HG03575 (cell line): ENCODE results near the gene SMIM35.

Experiments used
- ATAC-seq: cut with Tn5 transposase; IDR thresholded peaks from one replicate; pipeline ENCODE4 v1.9.1; 2021; ENCODE audit not compliant: unreplicated experiment, insufficient number of reproducible peaks, low FRiP score; ENCODE audit errors: extremely low read depth

Gene SMIM35

DNA sequence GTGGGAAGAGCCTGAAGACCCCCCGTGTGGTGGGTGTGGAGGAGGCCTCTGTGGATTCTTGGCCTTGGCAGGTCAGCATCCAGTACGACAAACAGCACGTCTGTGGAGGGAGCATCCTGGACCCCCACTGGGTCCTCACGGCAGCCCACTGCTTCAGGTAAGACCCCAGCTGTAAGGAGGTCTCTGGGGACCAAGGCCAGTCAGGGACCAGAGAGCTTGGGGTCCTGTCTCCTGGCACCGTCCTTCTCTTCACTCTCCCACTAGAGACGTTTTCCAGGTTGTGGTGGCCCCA, 24.9 kb upstream of the SMIM35 start:
- no peak for ATAC-seq

DNA sequence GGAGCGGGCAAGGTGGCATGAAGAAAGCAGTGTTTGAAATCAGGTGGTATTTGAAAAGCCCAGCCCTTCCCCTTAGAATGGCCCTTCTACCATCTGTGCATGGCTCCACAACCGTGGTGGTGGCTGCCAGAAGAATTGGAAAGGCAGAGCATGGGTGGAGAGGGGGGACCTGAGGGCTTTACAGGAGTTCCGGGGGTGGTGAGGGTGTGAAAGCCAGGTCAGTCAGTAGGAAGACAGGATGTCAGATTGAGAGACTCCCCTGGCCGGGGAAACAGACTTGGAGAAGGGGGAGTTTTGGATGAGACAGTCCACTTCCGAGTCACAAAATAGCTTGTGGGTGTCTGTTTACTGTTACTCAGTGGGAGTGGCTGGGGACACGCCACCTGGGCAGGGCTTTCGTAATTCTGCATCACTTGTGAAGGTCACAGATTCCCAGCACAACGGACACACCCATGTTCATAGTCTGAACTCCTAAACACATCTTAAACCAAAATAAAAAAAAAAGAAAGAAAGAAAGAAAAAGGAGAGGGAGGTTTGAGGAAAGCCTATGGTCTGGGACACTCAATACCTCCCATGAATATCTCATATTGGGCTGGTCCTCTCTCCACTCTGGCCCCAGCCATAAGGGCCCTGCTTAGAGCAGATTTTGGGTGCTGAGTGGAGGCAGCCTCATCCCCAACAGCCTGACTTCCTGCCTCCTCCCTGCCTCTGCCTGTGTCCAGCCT, 24.4 kb upstream of the SMIM35 start:
- ATAC-seq = no peak

DNA sequence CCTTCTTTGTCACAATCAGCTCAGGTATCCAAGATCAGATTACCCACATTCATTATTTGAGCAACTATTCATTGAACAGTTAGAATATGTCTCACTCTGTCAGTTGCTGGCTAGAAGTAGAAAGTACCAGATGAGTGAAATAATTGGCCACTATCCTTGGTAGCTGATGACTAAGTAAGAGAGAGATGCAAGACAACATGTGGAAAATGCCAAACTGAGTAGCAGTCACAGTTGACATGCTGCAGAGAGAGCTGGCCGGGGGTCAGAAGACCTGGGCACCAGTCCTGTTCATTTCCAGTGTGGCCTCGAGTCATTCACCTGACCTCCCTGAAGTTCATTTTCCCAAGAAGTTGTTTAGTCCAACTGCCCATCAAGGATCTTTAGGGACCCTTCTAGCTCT, 22.5 kb upstream of the SMIM35 start:
- ATAC-seq = no peak

DNA sequence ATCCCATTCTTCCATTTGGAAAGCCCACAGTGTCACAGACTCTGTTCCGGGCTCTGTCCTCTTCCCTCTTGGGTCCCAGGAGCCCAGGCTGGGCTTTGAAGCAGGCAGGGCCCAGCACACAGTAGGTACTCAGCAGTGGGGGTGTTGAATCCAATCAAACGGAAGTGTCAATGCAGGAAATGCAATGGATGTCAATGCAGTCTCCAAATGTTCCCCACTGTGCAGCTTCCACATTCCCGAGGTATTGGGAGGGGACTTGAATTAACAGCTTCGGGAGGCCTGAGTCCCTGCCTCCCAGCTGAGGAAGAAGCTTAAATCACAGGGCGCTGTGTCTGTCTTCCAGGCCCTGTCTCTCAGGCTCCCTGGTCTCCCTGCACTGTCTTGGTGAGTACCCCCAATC, 21.8 kb upstream of the SMIM35 start:
- no peak for ATAC-seq

DNA sequence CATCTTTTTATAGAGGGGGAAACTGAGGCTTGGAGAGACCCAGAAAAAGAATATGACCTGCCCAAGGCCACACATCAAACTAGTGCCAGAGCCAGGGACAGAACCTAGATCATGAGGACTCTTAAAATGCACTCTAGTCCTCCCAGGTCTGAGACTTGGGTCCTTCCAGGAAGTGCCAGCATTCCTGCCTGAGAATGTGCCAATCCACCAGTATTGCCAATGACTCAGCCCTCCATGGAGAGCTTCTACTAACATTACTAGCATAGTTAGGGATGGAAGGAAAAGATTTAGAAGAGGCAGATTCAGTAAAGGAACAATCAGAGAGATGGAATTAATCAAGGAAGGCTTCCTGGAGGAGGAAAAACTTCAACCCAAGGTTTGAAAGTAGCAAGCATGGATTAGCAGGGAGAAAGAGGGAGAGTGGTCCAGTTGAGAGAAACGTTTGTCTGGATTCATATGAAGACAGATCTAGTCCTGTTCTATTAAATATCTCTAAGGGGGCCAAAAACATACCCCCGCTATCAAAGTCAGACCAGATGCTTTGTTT, 20.1 kb upstream of the SMIM35 start:
- ATAC-seq = no peak

DNA sequence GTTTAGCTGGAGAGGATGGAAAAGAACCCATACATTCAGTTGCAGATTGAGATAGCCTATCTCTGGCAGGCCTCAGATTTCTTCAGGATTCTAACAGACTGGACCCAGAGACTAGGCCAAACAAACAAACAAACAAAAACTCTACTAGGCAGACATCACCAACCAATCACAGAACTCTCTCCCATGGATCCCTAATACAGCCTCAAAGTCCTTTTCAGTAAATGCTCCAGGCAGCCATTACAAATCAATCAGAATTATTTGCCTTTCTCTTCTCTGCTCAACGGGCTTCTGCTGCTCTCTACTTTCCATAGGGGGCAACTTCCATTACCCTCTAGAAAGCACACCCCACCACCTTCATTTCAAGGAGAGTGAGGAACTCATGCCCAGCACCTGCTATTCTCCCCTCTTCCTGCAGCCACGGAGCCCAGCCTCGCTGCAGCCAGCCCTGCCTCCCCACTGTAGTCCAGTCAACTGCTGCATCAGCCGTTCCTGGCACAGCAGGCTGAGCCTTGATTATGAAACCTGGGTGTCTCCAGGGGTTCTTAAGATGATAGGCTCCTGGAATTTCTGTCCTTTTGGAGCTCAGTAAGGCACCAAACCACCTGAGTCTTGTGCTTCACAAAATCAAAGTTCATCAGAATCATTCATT, 19.0 kb upstream of the SMIM35 start:
- ATAC-seq = no peak

DNA sequence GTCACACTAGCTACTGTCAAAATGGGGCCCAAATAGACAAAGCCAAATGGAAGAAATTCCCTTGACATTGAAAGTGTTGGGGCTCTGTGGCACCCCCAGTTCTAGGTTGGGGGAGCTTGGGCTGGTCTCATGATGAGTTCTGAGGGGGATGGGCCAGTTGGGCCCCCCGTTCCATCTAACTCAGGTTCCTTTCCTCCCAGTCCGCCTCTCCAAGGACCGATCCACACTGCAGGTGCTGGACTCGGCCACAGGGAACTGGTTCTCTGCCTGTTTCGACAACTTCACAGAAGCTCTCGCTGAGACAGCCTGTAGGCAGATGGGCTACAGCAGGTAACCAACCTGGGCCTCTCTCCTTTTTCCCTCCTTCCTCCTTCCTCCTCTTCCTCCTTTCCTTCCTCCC, 17.7 kb upstream of the SMIM35 start:
- no peak for ATAC-seq

DNA sequence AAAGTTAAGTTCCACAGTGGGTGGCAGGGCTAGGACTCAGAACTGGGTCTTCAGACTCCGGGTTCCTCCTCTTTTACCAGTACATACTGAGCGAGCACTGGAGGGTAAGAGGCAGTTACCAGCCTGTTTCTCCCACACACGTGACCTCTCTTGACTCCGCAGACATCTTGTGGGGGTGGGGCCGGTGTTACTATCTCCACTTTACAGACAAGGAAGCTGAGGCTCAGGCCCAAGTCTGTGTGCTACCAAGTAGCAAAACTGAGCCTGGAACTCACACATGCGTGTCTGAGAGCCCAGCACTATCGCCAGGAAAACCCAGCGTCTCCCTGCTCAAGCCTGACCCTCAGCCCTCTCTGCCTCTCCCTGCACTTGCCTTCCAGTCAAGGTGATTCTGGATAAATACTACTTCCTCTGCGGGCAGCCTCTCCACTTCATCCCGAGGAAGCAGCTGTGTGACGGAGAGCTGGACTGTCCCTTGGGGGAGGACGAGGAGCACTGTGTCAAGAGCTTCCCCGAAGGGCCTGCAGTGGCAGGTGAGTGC, 16.0 kb upstream of the SMIM35 start:
- ATAC-seq = no peak

DNA sequence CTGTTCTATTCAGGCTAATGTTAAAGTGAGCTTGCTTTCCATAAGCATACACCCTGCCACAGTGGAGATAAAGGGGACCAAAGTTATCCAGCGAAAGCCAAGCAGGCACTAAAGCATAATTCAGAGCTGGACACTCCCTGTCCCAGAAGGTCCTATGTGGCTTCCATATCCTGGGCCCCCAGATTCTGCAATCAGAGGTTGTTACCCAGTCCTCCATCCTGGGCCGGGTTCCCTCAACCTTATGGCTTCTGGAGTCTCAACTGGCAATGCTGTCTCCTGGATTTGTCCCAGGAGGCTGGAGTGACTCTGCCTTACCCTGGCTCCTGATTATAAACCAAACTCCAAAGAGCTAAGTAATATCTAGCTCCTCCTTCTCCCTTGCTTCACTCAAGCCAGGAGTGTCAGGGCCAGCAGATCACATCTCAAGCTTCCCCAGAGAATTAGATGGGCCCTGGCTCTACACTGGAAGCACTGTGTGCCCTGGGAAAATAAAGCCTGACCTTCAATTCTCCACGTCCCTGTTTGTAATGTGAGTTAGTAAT, 14.0 kb upstream of the SMIM35 start:
- no peak for ATAC-seq

DNA sequence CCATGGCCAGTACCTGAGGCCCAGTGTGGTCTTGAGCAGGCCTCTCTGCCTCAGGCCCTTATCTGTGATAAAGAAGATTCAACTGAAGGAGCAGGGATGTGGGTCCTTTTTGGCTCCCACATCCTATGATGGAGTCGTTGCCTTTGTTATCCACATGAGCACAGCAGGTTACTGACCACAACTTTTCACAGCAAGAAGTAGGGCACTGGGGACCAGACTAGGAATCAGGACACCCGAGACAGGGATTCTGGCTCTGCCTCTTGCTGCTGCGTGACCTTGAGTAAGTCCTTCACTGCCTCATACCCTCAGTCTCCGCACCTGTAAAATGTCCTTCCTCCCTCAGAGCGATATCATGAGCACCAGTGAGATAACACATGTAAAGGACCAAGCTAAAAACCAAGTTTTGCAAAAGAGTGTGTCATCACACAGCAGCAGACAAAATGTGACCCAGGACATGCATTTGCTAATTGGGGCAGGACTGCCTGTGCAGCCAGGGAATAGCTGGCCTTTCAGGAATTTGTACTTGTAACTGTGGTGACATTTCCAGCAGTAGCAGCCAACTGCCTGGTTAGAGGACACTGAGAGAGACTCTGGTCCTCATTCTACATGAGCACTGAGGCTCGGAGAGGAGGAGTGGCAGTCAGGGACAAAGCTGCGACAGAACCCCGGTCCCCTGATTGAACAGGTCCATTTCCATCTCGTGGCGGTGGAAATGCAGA, 13.2 kb upstream of the SMIM35 start:
- no peak for ATAC-seq

DNA sequence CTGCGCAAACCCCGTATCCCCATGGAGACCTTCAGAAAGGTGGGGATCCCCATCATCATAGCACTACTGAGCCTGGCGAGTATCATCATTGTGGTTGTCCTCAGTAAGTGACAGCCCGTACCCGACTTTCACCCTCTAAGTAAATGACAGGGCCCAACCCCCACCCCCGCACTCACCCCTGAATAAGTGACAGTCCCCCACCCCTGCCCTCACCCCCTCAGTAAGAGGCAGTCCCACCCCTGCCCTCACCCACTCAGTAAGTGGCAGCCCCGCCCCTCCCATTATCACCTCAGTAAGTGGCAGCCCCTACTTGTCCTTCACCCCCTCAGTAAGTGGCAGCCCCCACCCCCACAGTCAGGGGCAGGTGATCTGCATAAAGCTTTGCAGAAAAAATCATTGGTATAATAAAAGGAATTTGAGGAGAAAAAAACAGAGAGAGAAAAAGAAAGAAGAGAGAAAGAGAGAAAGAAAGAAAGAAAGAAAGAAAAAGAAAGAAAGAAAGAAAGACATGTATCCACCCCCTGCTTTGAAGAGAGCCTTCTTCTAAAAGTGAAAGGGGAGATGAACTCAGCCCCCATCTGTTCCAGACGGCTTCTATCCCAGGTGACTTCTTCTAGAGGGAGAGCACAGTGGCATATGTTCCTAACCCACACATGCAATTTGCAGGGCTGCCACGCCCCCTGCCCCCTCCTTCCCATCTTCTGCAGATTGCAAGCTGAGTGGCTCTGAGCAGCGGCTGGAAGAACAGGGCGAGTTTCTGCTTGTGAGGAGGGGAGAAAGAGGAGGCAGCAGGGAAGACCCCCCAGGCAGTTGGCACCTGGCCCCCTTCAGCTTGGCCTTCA, 12.5 kb upstream of the SMIM35 start:
- no peak for ATAC-seq

DNA sequence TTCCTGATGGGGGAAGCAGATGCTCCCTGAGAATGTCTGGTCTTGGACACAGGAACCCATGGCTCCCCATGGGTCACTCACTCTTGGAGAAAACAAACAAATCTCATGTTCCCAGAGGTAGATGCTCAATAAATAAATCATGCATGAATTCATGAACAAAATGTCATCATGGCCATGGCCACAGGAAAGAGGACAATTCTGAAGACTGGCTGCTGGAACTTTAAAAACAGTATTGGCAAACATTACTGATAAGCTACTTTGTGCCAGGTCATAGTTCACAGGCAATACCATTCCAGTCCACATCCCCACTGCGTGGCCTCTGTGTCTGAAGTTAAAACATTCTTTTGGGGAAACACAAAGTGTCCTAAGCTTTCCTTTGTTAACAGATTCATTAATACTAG, 9.2 kb upstream of the SMIM35 start:
- ATAC-seq = no peak

DNA sequence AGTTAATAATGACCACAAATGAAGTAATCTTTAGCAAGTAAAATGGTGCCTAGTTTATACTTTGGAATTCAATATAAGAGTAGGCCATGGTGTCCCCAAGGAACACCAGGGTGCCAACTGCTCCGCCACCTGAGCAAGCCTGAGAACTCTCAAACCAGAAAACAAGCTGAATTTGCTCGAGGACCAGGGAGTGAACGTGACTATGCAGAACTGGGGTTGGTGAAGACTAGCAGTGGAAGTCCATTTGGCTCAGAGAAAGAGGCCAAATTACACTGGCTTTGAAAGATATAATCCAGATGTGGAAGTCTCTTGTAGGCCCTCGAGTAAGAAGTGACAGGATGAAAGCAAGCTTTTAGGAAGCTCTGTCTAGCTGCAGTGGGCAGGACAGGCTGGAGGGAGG, 8.7 kb upstream of the SMIM35 start:
- no peak for ATAC-seq

DNA sequence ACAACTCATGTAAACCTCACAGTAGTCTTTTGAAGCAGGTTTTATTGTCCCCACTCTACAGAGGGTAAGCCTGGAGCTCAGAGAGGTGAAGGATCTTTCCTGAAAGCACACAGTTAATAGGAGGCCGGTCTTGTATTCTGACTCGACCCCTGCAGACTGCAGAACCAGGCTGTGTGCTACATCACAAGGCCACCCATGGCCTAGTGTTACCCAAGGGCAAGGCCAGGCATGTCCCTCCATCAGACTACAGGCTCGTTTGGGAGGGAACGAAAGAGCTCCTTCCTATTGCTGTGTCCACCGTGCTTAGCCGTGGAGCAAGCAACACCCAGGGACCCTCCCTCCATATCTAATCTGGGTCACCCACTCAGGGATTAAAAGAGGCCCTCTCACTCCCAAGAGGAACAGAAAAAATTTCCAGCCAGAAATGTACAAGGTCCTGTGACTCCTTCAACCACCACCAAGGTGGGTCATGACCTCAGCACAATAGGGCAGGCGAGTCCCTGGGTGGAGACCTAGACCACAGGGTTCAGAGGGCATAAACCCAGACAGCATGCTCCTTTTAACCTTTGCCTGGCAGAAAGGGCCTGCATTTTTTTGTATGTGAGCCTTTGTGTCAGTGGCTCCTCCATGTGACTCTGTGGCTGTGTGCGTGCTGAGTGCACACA, 6.3 kb upstream of the SMIM35 start:
- ATAC-seq = no peak

DNA sequence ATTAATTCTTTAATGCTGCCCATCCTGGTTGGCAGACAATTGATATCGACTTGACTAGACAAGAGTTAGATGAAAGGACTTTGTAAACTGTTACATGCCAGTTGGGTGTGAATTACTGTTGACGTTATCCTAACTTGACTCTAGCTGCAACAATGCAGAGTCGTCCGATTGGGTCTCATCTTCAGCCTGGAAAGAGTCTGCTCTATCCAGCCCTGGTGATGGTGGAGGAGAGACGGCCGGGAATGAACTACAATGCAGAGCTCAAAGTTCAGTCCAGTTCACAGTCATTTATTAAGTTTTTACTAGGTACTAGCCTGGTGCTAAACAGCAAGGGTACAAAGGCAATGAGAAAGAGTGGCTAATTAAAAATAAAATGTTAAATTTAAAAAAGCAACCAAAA, 4.9 kb upstream of the SMIM35 start:
- ATAC-seq = no peak

DNA sequence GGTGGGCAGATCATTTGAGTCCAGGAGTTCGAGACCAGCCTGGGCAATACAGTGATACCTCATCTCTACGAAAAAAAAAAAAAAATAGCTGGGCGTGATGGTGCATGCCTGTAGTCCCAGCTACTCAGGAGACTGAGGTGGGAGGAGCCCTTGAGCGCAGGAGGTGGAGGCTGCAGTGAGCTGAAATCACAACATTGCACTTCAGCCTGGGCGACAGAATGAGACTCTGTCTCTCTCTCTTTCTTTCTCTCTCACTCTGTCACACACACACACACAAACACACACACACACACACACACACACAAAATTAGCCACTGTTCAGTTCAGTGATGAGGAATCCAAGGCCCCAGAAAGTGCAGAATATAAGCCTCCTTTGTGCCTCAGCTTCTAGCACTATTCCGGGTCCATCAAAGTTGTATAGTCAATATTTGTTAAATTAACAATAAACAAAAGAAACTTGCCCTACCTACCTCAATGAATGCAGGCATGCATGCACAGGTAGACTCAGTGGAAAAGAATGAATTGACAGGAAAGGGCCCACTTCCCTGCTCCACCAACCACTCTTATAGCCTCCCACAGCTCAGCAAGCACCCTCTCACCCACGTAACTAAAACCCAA, 3.9 kb upstream of the SMIM35 start:
- ATAC-seq = no peak

DNA sequence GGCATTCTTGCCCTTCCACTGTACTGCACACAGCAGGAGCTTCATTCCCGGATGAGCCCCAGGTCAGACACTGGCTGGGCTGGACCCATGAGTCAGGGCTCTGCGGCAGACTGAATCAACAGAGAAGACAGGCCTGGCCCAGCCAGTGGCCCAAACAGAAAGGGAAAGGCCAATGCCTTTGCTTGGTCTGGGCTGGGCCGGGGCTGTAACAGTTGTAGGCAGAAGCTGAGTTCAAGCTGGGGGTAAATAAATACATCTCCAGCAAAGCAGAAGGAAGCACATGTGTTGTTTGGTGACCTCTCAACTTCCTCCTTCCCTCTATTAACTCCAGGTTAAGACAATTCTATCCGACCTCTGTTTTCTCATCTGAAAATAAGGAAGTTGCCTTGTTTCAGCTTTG, 1.8 kb upstream of the SMIM35 start:
- no peak for ATAC-seq

DNA sequence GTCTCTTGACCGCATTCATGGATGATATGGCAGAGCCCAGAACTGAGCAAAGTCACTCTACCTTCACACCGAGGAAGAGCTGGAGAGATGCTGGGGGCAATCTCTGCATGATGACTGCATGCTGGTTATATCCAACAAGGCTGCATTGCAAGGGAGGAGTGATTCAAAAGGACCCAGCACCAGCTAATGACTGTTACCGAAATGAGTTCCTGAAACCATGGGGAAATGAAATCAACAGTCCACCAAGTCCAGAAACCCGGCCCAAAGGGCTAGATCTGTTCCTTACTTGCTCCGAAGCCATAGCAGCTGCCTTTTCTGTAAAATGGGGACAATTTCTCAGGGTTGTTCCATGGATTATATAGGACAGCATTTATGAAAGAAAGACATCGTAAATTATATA, 1.2 kb upstream of the SMIM35 start:
- no peak for ATAC-seq
